Gastrocnemius medialis (tissue), 4 donors: ENCODE measurements around the gene SNAI1.
"Not testable (repeated sequence)": the region's sequence is repeated elsewhere in the genome, so short reads cannot be mapped to it uniquely, and the experiment has no call there.

Experiments used
- CTCF ChIP-seq, 5 experiments: fragments of 450-650 bp in 3 of 5; fragments of 200-600 bp in 2 of 5; sonication (generic) in 2 of 5; IDR thresholded peaks in 4 of 5; conservative IDR thresholded peaks in 1 of 5; 1 replicate in 4 of 5; 2 replicates in 1 of 5; pipeline ENCODE4 v1.5.1; 2016 to 2019; ENCODE audit warnings: antibody characterized with exemption in 5 of 5, mild to moderate bottlenecking in 3 of 5, moderate library complexity in 3 of 5
- POLR2A ChIP-seq, 2 donors: fragments of 450-650 bp; IDR thresholded peaks; one replicate each; pipeline ENCODE4 v1.6.1; 2017; ENCODE audit warnings: antibody characterized with exemption in 2 of 2, mild to moderate bottlenecking in 2 of 2, moderate library complexity in 2 of 2

- not testable (repeated sequence) for TF ChIP-seq CTCF (IDR thresholded peaks at IDR 0.05 in 4 of 5, conservative IDR thresholded peaks at IDR 0.05 in 1 of 5); POLR2A (IDR thresholded peaks at IDR 0.05)
Observed at GRCh38 chr20:49998478-49999188, 15.9 kb downstream of the SNAI1 start.
